ENCODE measurements around the gene SLC12A1.

DNA sequence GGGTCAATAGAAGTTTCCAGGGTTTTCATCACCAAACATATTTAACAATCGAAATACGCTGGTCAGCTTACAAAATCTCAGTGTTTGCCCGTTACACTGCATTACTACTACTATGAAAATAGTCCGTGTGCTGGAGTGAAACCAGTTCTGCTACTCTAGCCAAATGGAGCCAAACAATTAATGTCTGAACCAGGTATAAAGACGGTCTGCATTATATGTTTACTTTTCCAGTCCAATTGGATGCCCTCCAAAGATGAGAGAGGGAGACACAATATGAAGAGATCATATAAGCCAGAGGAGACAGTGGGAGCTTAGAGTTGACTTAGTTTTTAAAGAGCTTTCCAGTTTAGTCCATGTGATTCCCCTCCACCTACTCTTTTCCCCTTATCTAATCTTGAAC lies 118.8 kb downstream of the SLC12A1 start:
- no peak for TF ChIP-seq TAF1 (IDR thresholded peaks at IDR 0.05; ENCODE audit: borderline replicate concordance, low read depth, low read length)
- TF ChIP-seq, protein P1, sequence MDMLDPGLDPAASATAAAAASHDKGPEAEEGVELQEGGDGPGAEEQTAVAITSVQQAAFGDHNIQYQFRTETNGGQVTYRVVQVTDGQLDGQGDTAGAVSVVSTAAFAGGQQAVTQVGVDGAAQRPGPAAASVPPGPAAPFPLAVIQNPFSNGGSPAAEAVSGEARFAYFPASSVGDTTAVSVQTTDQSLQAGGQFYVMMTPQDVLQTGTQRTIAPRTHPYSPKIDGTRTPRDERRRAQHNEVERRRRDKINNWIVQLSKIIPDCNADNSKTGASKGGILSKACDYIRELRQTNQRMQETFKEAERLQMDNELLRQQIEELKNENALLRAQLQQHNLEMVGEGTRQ (IDR thresholded peaks at IDR 0.05; ENCODE audit: borderline replicate concordance, low read depth, low read length), result no peak
- no peak for TF ChIP-seq EP300 (IDR thresholded peaks at IDR 0.05; ENCODE audit: borderline replicate concordance in 1 of 2, low read depth in 1 of 2, low read length in 1 of 2)
- TF ChIP-seq RFX5 (IDR thresholded peaks at IDR 0.05; ENCODE audit: low read length), result no peak
- no peak for TF ChIP-seq CTCF (IDR thresholded peaks at IDR 0.05)
- TF ChIP-seq SIN3A (IDR thresholded peaks at IDR 0.05; ENCODE audit: borderline replicate concordance, low read depth, low read length), result no peak
- TF ChIP-seq SMC3 (IDR thresholded peaks at IDR 0.05; ENCODE audit: low read depth, low read length), result no peak
- no peak for TF ChIP-seq POLR2AphosphoS5 (IDR thresholded peaks at IDR 0.05; ENCODE audit: low read depth, low read length)
- TF ChIP-seq PBX3 (IDR thresholded peaks at IDR 0.05), result no peak
- TF ChIP-seq REST (IDR thresholded peaks at IDR 0.05; ENCODE audit: low read depth, low read length), result no peak
- no peak for TF ChIP-seq GATA2 (CRISPR knock-in tag; IDR thresholded peaks at IDR 0.05)
